ENCODE measurements around the gene RERE.

GRCh38 chr1:8371372-8371991 lies 446.0 kb downstream of the RERE start:
- TF ChIP-seq POLR2AphosphoS5 (IDR thresholded peaks at IDR 0.05; ENCODE audit: low read depth, low read length), result no peak
- TF ChIP-seq POLR2A (IDR thresholded peaks at IDR 0.05; ENCODE audit: low read depth, low read length), result no peak
- no peak for TF ChIP-seq TAF1 (IDR thresholded peaks at IDR 0.05; ENCODE audit: borderline replicate concordance, low read depth, low read length)
